Fibroblast of skin of abdomen (primary cell): ENCODE results near the gene ADK.

ENCODE experiments used
- DNase-seq: peaks from one replicate; pipeline ENCODE4 v3.0.0-alpha.2; 2013

Gene ADK

GRCh38 chr10:74624501-74624900, 473.5 kb downstream of the ADK start:
- no peak for DNase-seq

GRCh38 chr10:74628136-74628535, 477.1 kb downstream of the ADK start:
- DNase-seq = no peak

GRCh38 chr10:74634995-74635536, 484.0 kb downstream of the ADK start:
- DNase-seq = no peak

- DNase-seq = no peak
These were observed 484.6 kb downstream of the ADK start for GRCh38 chr10:74635655-74636054.

GRCh38 chr10:74637685-74638084, 486.7 kb downstream of the ADK start:
- no peak for DNase-seq

- peak; percentile 22 for DNase-seq
These were observed 489.3 kb downstream of the ADK start for GRCh38 chr10:74640134-74640921.

- no peak for DNase-seq
These were observed 490.6 kb downstream of the ADK start for GRCh38 chr10:74641659-74642058.

- DNase-seq = no peak
These were observed 492.0 kb downstream of the ADK start for GRCh38 chr10:74642901-74643595.

- DNase-seq = no peak
These were observed 492.6 kb downstream of the ADK start for GRCh38 chr10:74643596-74643975.

- no peak for DNase-seq
These were observed 493.7 kb downstream of the ADK start for GRCh38 chr10:74644738-74645137.

GRCh38 chr10:74645692-74646091, 494.7 kb downstream of the ADK start:
- DNase-seq = no peak

- DNase-seq = no peak
These were observed 499.6 kb downstream of the ADK start for GRCh38 chr10:74650613-74651012.

GRCh38 chr10:74651565-74651964, 500.5 kb downstream of the ADK start:
- DNase-seq = no peak

- no peak for DNase-seq
These were observed 501.6 kb downstream of the ADK start for GRCh38 chr10:74652664-74653063.

GRCh38 chr10:74658511-74658910, 507.5 kb downstream of the ADK start:
- DNase-seq = no peak

GRCh38 chr10:74662635-74663034, 511.6 kb downstream of the ADK start:
- DNase-seq = no peak

GRCh38 chr10:74669210-74669609, 518.2 kb downstream of the ADK start:
- peak; percentile 9 for DNase-seq

GRCh38 chr10:74671716-74672115, 520.7 kb downstream of the ADK start:
- DNase-seq = no peak

GRCh38 chr10:74672430-74673165, 521.6 kb downstream of the ADK start:
- no peak for DNase-seq

GRCh38 chr10:74674927-74675326, 523.9 kb downstream of the ADK start:
- no peak for DNase-seq

GRCh38 chr10:74675484-74675883, 524.5 kb downstream of the ADK start:
- no peak for DNase-seq

- DNase-seq = no peak
These were observed 526.9 kb downstream of the ADK start for GRCh38 chr10:74677951-74678350.

- peak; percentile 44 for DNase-seq
These were observed 531.1 kb downstream of the ADK start for GRCh38 chr10:74681917-74682627.
